HCEC 1CT (cell line): Measurements from ENCODE around the gene RAB31.
A peak's percentile ranks its signal among the peaks of the same experiment; 100 is the strongest.

ENCODE experiments used
- DNase-seq: peaks from one replicate; pipeline ENCODE4 v3.0.0-alpha.2; 2017

RAB31 gene

GRCh38 chr18:9824474-9824832 lies 116.4 kb downstream of the RAB31 start:
- DNase-seq: no peak

DNA sequence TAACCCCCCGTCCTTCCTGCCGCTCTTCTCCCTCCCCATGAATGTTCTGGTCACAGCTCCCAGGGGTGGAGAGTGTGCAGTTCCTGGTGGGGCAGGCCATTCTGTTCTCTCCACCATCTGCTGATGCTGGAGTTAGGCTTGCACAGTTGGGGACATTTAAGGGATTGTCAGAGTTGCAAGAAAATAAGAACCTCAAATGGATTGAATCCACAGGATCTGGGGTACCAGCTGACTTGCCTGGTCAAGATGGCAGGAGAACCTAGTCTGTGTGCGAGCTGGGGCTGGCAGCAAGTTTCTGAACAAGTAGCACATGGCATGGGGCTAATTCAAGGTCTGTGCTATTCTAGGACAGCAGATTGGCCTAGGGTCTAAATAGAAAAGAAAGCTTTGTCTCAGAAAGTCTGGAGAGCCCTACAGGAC lies 116.9 kb downstream of the RAB31 start:
- no peak for DNase-seq

- DNase-seq: peak; percentile 89
Measured at GRCh38 chr18:9825571-9826073, 117.5 kb downstream of the RAB31 start.

GRCh38 chr18:9826685-9827084 lies 118.6 kb downstream of the RAB31 start:
- no peak for DNase-seq

DNA sequence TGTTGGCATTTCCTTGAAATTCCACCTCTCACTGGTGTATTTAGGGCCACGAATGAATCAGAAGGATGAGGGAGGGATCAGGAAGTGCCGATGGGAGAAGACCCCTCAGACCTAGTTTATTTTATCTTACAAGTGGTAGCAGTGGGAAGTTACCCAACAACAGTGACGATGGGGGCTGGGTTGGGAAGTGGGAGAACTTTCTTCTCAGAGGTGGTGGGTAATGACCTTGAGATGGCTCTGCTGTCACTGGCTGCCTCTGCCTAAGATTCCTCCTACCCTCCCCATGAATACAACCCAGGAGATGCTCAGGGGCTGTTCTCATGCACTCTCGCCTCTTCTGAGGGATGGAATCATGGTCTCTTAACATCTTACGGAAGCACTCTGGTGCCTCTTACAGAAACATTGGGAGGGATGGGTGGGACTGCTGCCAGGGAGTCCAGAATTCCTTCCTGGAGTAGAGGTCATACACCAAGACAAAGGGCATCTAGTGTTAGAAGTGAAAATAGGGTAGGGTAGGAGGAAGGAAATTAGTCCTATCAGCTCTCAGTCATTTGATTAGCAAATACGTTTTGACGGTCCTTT lies 119.2 kb downstream of the RAB31 start:
- DNase-seq: no peak

- peak; percentile 99 for DNase-seq
Measured at GRCh38 chr18:9827793-9828505, 119.8 kb downstream of the RAB31 start.

GRCh38 chr18:9828506-9829396 lies 120.7 kb downstream of the RAB31 start:
- no peak for DNase-seq

GRCh38 chr18:9829397-9829712 lies 121.3 kb downstream of the RAB31 start:
- no peak for DNase-seq

- no peak for DNase-seq
Measured at GRCh38 chr18:9831036-9831722, 123.1 kb downstream of the RAB31 start.

- DNase-seq: no peak
Measured at GRCh38 chr18:9831723-9832199, 123.7 kb downstream of the RAB31 start.

DNA sequence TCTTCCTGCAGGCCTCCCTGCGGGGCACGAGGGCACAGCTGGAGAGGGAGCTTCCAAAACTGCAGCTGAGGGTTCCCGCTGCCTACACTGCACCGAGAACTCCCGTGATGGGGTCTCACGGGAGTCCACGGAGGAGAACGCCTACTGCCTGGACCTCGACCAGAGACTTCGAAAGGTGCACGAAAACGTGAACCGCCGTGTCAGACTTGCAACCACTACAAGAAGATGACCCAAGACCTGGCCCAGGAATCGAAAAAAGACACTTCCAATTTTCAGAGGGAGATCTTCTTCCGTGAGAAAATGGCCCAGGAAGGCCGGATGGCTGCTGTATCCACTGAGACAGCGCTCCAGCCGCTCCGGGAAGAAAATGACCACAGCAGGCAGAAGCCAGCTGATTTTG lies 124.8 kb downstream of the RAB31 start:
- no peak for DNase-seq

DNA sequence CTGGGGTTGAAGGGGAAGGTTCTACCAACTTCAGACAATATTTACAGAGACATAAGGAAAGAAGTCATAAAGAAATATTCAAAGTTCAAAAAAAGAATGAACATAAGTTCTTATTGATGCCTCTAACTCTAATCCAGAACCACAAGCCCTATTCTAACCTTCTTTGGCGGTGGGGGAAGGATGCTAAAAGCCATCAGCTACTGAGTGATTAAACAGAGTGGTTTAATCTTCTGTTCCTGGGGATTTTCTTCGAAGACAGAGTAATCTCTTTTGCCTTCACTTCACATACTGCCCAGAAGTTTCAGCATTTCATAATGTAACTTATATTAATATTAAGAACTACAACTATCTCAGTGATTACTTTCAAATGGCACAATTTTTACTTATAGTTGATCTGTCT lies 126.5 kb downstream of the RAB31 start:
- no peak for DNase-seq

DNA sequence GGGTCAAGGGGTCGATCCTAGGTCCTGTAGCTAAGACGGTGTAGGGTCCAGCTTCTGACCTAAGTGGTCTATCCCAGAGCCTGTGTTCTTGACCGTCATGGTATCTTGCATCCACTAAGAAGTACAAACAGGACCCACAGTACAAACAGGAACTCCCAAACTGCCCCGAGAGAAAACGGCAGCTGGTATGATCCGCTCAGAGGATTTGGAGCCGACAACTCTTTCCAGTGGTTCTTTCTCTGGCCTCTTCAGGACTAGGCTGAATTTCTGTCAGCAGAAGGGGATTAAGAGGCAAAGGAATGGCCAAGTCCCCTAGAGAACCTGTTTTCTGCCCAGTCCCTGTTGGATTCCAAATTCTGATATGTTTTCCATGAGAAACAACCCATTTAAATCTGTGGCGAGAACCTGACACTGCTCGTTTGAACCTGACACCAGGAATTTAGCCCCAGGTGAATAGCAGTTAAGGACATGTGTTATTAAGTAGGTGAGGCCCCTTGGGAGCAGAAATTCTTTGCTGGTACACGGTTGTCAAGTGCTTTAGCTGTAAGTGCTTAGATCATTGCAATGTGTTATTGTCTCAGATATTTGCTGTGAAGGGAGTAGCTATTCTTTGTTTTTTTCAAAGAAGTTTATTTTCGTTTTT lies 127.1 kb downstream of the RAB31 start:
- DNase-seq: no peak

- DNase-seq: no peak
Measured at GRCh38 chr18:9835825-9836224, 127.7 kb downstream of the RAB31 start.

DNA sequence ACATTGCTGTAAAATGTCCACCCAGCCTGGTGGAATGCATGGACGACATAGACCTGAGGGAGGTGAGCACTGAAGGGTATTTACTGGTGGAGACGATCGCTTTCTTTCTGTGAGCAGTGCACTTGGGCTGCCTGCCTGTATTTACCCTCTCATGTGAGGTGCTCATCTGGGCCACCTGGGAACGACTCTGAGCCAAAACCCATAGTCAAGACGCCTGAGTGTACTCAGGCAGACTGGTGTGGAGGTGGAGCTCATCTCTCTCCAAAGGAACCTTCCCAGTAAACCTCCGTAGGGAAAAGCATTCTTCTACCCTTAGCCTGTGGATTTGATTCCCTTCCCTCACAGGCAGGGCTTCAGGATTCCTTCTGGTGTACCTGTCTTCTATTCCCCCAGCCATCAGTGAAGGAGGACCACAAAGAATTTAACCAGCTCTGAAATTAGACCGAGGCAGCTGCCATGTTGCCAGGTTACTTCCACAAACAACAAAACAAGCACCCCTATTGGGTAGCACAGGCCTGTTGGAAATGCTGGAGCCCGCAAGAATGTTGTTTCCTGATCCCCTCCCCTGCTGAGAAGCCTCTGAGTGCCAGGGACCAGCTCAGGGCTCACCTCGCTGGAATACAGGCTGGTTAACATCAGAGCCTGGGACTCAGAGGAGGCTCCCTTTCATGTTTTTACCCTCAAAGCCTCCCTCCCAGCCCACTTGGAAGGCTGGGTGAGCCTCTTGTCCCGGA lies 130.2 kb downstream of the RAB31 start:
- DNase-seq: no peak

GRCh38 chr18:9839211-9839610 lies 131.1 kb downstream of the RAB31 start:
- no peak for DNase-seq

GRCh38 chr18:9839853-9840252 lies 131.8 kb downstream of the RAB31 start:
- DNase-seq: no peak

DNA sequence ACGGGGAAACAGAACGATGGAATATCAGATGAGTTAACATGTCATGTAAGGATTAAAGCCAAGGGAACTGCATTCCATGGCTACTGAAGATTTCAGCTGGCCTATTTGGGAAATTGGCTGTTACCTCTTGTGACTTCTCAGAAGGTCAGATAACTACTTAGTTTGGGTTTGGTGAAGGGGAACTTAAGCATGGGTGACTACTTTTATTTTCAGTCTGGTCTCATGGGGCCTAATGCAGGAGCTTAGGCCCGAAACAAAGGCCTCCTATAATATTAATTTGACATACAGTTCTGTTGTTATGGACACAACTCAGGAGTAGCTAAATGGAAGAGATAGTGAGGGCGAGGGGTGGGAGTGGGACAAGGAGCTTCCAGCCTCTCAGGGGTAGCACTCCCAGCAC lies 133.7 kb downstream of the RAB31 start:
- DNase-seq: no peak

GRCh38 chr18:9842448-9842847 lies 134.3 kb downstream of the RAB31 start:
- DNase-seq: no peak

DNA sequence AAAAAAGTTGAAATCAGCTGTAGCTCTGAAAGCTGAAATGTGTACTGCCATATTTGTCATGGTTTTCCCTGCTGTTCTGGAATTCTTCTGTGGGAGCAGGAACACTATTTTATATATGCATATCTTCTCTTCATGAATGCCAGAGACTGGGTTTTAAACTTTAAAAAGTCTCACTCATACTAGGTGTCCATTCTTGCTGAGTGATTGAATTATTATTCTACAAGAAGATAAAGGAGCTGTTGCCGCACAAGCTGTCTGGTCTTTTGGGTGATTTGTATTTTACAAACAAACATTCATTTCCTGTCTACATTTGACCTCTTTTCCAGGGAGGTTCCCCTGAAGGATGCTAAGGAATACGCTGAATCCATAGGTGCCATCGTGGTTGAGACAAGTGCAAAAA lies 137.2 kb downstream of the RAB31 start:
- DNase-seq: no peak

GRCh38 chr18:9846162-9846925 lies 138.2 kb downstream of the RAB31 start:
- DNase-seq: no peak
